ENCODE measurements around the gene LUC7L2. TPM values are rescaled to one million over a fixed set of nuclear protein-coding genes. Genes with fewer than 3 reads are reported as not detected.
A peak's percentile ranks its signal among the peaks of the same experiment; 100 is the strongest.

Gene LUC7L2
- total RNA-seq, 1 donor from 2014 or later = 51.8 TPM

DNA sequence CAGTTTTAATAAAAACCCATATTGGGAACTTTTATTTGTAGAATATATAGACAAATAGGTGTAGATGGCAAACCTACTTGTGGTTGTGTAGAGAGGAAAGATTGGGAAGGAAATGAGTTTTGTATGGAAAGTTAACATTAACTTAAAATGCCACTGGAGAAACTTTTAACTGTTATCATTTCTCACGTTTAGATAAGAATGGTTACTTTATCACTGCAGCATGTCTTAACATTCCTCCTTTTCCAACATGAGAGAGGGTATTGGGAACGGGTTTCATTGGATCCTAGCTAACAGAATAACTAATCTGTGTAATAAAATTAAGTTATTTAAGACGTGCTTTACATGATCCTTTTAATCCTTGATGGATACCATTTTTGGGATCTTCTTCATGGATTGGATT lies 1.8 kb downstream of the LUC7L2 start:
- Histone ChIP-seq H3K27me3 (no peaks in the 10 kb centered on the region), H3K27ac (peak overlapping the region; percentile 100)
- no peak for DNase-seq (ENCODE audit: extremely low spot score in 2 of 2)

DNA sequence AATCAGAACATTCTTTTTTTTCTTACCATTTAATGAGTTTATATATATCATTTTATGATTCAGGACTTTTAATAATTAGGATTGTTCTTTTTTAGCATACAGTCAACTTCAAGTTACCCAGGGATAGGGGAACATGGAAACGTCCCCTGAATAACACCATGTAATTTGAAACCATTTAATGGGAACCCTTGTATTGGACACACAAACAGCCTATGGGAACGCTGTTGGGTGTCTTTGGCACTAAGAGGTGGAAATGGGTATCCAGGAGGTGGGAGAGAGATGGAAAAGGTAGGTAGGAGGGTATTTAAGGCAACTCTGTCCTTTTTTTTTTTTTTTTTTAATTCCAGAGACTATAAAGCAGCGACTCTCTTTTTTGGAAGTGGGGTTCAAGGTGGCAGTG lies 2.6 kb downstream of the LUC7L2 start:
- peaks cover 0 to 5% of the 10 kb centered on the region in 2 donors for H3K36me3 ChIP-seq
- no peaks in the 10 kb centered on the region for H3K9me3 ChIP-seq
- no peak for DNase-seq (ENCODE audit: extremely low spot score in 2 of 2)
- TF ChIP-seq POLR2AphosphoS5 (IDR thresholded peaks at IDR 0.05; ENCODE audit: insufficient read depth in 1 of 2, low read depth in 1 of 2) (no peak), POLR2A (IDR thresholded peaks at IDR 0.05) (no peak)
- TF ChIP-seq, protein P1, sequence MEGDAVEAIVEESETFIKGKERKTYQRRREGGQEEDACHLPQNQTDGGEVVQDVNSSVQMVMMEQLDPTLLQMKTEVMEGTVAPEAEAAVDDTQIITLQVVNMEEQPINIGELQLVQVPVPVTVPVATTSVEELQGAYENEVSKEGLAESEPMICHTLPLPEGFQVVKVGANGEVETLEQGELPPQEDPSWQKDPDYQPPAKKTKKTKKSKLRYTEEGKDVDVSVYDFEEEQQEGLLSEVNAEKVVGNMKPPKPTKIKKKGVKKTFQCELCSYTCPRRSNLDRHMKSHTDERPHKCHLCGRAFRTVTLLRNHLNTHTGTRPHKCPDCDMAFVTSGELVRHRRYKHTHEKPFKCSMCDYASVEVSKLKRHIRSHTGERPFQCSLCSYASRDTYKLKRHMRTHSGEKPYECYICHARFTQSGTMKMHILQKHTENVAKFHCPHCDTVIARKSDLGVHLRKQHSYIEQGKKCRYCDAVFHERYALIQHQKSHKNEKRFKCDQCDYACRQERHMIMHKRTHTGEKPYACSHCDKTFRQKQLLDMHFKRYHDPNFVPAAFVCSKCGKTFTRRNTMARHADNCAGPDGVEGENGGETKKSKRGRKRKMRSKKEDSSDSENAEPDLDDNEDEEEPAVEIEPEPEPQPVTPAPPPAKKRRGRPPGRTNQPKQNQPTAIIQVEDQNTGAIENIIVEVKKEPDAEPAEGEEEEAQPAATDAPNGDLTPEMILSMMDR (IDR thresholded peaks at IDR 0.05) = no peak
- peaks cover 63% of the 10 kb centered on the region for H3K4me1 ChIP-seq
- intact Hi-C loops (cut with DNase I) = loop anchor here (5.0 kb wide), 1 partner anchor 815 kb away; the partner anchor contains the start of gene KDM7A
- no peaks in the 10 kb centered on the region for H3K27me3 ChIP-seq
- H3K4me3 ChIP-seq = no peak overlapping the region
- H3K27ac ChIP-seq = no peak overlapping the region

More for the DNA sequence above, 1.8 kb downstream of the LUC7L2 start:
- no peaks in the 10 kb centered on the region for H3K9me3 ChIP-seq
- peaks cover 0 to 2% of the 10 kb centered on the region in 2 donors for H3K36me3 ChIP-seq
- peak overlapping the region; percentile 29 to 100 for H3K4me3 ChIP-seq
- peaks cover 55% of the 10 kb centered on the region for H3K4me1 ChIP-seq
- TF ChIP-seq, protein P1 (IDR thresholded peaks at IDR 0.05) = no peak
- TF ChIP-seq POLR2AphosphoS5 (IDR thresholded peaks at IDR 0.05; ENCODE audit: insufficient read depth in 1 of 2, low read depth in 1 of 2) (no peak), POLR2A (IDR thresholded peaks at IDR 0.05) (no peak)
- intact Hi-C loops (cut with DNase I) = loop anchor here (5.0 kb wide), 1 partner anchor 816 kb away; the partner anchor contains the start of gene KDM7A

DNA sequence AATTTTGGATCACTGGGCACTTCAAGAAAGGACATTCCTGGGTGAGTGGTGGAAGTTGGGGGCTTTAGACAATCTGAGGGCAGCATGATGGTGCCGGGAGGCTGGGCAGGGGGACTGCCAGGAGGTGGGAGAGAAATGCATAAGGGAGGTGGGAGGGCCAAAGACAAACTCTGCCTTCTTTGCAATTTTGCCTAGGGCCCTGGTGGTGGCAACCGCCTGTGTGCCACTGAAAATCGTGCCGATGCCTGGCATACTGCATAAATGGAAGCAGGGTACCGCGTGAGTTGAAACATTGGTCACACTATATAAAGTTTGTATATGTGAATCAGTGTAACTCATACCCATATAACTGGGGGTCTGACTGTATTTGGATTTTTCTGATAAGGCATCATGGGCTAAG lies 3.3 kb downstream of the LUC7L2 start:
- H3K27ac ChIP-seq = no peak overlapping the region

DNA sequence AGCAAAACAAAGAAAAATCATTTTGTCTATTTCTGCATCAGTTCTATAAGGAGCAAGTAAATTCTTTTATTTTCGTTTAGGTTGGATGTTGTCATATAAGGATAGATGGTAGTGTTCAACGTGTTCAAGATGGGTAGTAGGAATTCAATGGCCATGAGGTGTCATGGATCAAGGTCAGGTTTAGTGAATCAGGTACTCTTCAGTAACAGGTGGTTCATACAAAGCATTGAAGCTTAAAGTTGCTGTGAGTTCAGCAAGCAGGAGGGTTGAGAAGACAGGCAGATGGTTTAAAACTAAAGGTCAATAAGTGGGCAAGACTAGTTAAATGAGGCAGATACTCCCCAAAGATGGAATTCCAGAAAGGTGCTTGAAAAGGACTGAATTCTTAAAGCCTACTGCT lies 5.6 kb downstream of the LUC7L2 start:
- no peak for DNase-seq (ENCODE audit: extremely low spot score in 2 of 2)
- Histone ChIP-seq H3K36me3 (peaks cover 0 to 11% of the 10 kb centered on the region in 2 donors), H3K4me3 (no peak overlapping the region), H3K9me3 (no peaks in the 10 kb centered on the region), H3K4me1 (peaks cover 90% of the 10 kb centered on the region), H3K27me3 (no peaks in the 10 kb centered on the region), H3K27ac (no peak overlapping the region)
- TF ChIP-seq POLR2A (IDR thresholded peaks at IDR 0.05) (no peak), POLR2AphosphoS5 (IDR thresholded peaks at IDR 0.05; ENCODE audit: insufficient read depth in 1 of 2, low read depth in 1 of 2) (no peak)
- TF ChIP-seq, protein P1 (IDR thresholded peaks at IDR 0.05) = no peak
- intact Hi-C loops (cut with DNase I) = no loop called here

More for the DNA sequence above, 3.3 kb downstream of the LUC7L2 start:
- H3K4me1 ChIP-seq = peaks cover 70% of the 10 kb centered on the region
- peaks cover 0 to 11% of the 10 kb centered on the region in 2 donors for H3K36me3 ChIP-seq
- H3K27me3 ChIP-seq = no peaks in the 10 kb centered on the region
- no peak for DNase-seq (ENCODE audit: extremely low spot score in 2 of 2)
- no peak overlapping the region for H3K4me3 ChIP-seq
- TF ChIP-seq, protein P1 (IDR thresholded peaks at IDR 0.05) = no peak
- no peak for TF ChIP-seq POLR2A (IDR thresholded peaks at IDR 0.05)
- TF ChIP-seq POLR2AphosphoS5 (IDR thresholded peaks at IDR 0.05; ENCODE audit: insufficient read depth in 1 of 2, low read depth in 1 of 2) = no peak
- intact Hi-C loops (cut with DNase I) = loop anchor here (5.0 kb wide), 1 partner anchor 814 kb away; the partner anchor contains the start of gene KDM7A
- no peaks in the 10 kb centered on the region for H3K9me3 ChIP-seq

DNA sequence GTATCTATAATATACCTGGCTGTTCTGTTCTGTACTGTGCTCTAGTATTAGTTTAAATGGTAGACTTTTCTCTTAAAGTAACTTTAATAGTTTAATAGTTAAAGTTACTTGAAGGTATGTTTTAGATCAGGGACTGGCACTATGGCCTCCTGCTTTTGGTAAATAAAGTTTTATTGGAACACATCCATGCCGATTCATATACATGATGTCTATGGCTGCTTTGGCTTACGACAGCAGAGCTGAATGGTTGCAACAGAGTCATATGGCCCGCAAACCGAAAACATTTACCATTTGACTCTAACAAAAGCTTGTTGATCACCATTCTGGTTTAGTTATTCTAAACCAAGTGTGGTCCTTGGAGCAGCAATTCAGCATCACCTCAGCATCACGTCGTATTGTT lies 6.7 kb downstream of the LUC7L2 start:
- TF ChIP-seq, protein P1 (IDR thresholded peaks at IDR 0.05) = no peak
- no peak for TF ChIP-seq POLR2AphosphoS5 (IDR thresholded peaks at IDR 0.05; ENCODE audit: insufficient read depth in 1 of 2, low read depth in 1 of 2)
- TF ChIP-seq POLR2A (IDR thresholded peaks at IDR 0.05) = no peak
- peaks cover 92% of the 10 kb centered on the region for H3K4me1 ChIP-seq
- H3K9me3 ChIP-seq = no peaks in the 10 kb centered on the region
- no peak for DNase-seq (ENCODE audit: extremely low spot score in 2 of 2)
- H3K27ac ChIP-seq = no peak overlapping the region
- intact Hi-C loops (cut with DNase I) = no loop called here
- peaks cover 0 to 11% of the 10 kb centered on the region in 2 donors for H3K36me3 ChIP-seq
- H3K4me3 ChIP-seq = no peak overlapping the region
- no peaks in the 10 kb centered on the region for H3K27me3 ChIP-seq
